22Rv1 (cell line): ENCODE measurements around the gene MAST3.

ENCODE experiments used
- H3K27ac ChIP-seq: fragments of 450-650 bp; 2 replicates; pipeline ENCODE4 v1.5.1; 2017
- ZFX ChIP-seq: fragments of 450-650 bp; IDR thresholded peaks from 2 replicates; pipeline ENCODE4 v1.6.1; 2017; ENCODE audit warnings: antibody characterized with exemption, borderline replicate concordance
- TF ChIP-seq, protein P1 (sequence below): fragments of 450-650 bp; IDR thresholded peaks from 2 replicates; pipeline ENCODE4 v1.5.1; 2017; ENCODE audit warnings: mild to moderate bottlenecking

Gene MAST3

DNA sequence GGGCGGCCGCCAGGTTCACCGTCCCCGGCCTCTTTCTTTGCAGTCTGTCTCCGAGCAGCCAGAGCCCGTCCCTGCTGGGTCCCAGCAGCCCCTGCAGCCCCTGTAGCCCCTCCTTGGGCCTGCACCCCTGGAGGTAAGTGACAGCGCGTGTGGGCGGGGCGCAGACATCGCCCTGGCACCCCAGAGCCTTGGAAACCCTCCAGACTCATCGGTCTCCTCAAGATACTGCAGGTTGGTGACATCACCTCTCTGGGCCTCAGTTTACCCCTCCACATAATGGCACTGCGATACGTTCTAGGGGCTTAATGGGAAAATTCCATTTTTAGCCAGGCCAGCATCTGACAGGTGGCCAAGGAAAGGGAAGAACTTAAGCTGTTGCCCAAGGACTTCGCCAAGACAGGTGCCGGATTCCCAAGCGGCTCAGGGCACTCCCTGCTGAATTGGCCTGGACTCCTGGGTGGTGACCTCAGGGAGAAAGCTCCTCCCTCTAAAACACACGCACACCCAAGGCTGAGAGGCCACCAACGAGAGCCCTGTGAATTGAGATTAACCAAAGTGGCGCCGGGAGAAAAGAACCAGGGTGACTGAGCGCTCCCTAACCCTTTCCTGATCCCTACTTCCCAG lies 13.1 kb downstream of the MAST3 start:
- no peak overlapping the region for H3K27ac ChIP-seq
- no peak for TF ChIP-seq ZFX
- TF ChIP-seq, protein P1, sequence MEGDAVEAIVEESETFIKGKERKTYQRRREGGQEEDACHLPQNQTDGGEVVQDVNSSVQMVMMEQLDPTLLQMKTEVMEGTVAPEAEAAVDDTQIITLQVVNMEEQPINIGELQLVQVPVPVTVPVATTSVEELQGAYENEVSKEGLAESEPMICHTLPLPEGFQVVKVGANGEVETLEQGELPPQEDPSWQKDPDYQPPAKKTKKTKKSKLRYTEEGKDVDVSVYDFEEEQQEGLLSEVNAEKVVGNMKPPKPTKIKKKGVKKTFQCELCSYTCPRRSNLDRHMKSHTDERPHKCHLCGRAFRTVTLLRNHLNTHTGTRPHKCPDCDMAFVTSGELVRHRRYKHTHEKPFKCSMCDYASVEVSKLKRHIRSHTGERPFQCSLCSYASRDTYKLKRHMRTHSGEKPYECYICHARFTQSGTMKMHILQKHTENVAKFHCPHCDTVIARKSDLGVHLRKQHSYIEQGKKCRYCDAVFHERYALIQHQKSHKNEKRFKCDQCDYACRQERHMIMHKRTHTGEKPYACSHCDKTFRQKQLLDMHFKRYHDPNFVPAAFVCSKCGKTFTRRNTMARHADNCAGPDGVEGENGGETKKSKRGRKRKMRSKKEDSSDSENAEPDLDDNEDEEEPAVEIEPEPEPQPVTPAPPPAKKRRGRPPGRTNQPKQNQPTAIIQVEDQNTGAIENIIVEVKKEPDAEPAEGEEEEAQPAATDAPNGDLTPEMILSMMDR, result no peak

DNA sequence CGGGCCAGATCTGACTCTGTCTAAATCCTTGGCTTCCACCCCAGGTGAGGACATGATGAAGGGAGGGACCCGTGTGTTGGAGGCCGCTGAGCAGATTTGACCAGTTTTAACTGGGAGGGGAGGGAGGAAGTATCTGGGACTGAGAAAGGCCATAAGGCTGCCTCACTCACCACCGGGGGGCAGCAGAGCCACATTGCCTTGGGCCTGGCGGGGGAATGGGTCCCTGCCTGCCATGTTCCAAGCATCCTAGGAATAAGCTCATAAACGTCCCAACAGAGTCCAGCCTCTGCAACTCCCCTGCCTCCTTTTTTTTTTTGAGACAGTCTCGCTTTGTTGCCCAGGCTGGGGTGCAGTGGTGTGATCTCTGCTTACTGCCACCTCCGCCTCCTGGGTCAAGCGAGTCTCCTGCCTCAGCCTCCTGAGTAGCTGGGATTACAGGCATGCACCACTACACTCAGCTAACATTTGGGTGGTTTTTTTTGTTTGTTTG lies 15.5 kb downstream of the MAST3 start:
- no peak overlapping the region for H3K27ac ChIP-seq

GRCh38 chr19:18113827-18114226 lies 16.2 kb downstream of the MAST3 start:
- H3K27ac ChIP-seq, result no peak overlapping the region
- TF ChIP-seq, protein P1, result no peak
- no peak for TF ChIP-seq ZFX

More for the DNA sequence above, 15.5 kb downstream of the MAST3 start:
- TF ChIP-seq, protein P1, result peak; percentile 98
- TF ChIP-seq ZFX, result no peak

GRCh38 chr19:18114483-18114882 lies 16.9 kb downstream of the MAST3 start:
- H3K27ac ChIP-seq, result no peak overlapping the region
- TF ChIP-seq, protein P1, result no peak

DNA sequence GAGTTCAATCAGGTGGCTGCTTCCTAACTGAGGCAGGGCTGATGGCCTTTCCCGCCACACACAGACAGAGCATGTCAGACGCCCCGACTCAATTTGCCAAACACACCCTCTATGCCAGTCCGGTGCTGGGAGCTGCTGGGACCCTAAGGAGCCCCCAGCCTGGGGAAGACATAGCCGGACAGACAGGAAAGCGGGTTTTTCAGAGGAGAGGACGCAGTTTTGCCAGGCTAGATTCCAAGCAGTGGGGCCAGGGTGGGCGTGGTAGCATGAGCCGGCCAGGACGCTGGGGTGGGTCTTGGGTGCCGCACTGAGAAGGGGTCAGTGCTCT lies 19.8 kb downstream of the MAST3 start:
- TF ChIP-seq, protein P1, result no peak
- no peak for TF ChIP-seq ZFX
- peak overlapping the region; percentile 63 for H3K27ac ChIP-seq

DNA sequence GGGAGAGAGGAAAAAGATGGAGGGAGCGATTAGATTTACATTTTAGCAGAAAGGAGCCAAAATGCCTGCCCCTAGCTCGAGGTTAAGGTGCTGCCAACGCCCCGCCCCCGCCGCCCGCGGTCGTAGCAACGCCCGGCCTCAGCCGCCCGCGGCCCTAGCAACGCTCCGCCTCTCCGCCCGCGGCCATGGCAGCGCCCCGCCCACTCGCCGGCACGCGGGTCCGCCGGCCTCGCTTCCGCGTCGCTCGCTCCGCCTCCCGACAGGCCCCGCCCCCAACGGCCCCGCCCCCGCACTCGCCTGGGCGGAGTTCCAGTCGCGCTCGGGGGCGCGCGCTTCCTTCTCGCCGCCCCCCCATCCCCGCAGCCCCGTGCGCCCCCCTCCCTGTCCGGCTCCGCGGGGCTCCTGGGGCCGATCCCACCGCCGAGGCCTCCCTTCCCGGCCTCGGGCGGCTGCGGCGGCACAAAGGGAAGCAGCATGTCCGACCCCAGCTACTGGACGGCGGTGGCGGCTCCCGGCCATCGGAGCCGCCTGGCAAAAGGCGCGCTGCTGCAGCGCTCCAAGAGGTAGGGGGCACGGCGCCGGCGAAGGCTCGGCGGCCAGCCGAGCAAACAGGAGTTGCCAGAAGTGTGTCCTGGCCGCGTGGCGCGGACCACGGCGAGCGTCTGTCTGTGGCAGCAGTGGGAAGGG lies 20.3 kb downstream of the MAST3 start:
- no peak for TF ChIP-seq ZFX
- TF ChIP-seq, protein P1, result peak; percentile 17; the same call in 1 of the 2 replicates
- H3K27ac ChIP-seq, result peak overlapping the region; percentile 63

GRCh38 chr19:18118420-18119012 lies 20.9 kb downstream of the MAST3 start:
- peak overlapping the region; percentile 63 for H3K27ac ChIP-seq
- TF ChIP-seq ZFX, result no peak
